GM12873 (cell line): ENCODE results near the gene AGL.

Source experiments
- CTCF ChIP-seq: IDR thresholded peaks from 2 replicates; pipeline ENCODE4 v1.5.1; 2012; ENCODE audit warnings: low read depth, mild to moderate bottlenecking, moderate library complexity, low read length, control low read depth; ENCODE audit not compliant: insufficient read depth; ENCODE audit errors: missing control alignments

AGL gene

GRCh38 chr1:99952522-99952921, 102.4 kb downstream of the AGL start:
- TF ChIP-seq CTCF = no peak

DNA sequence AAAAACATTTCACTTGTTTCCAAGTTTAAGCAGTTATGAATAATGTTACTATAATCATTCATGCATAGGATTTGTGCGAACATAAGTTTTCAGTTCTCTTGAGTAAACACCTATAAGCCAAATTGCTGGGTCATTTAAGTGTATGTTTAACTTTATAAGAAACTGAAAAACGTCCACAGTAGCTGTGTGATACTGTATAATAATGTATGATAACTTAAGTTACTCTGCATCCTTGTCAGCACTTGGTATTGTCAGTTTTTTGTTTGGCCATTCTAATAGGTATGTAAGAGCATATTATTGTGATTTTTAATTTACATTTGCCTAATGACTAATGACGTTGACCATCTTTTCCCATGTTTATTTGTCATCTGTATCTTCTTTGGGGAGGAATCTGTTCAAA, 105.2 kb downstream of the AGL start:
- no peak for TF ChIP-seq CTCF

- no peak for TF ChIP-seq CTCF
These were observed 106.6 kb downstream of the AGL start for GRCh38 chr1:99956755-99957154.

DNA sequence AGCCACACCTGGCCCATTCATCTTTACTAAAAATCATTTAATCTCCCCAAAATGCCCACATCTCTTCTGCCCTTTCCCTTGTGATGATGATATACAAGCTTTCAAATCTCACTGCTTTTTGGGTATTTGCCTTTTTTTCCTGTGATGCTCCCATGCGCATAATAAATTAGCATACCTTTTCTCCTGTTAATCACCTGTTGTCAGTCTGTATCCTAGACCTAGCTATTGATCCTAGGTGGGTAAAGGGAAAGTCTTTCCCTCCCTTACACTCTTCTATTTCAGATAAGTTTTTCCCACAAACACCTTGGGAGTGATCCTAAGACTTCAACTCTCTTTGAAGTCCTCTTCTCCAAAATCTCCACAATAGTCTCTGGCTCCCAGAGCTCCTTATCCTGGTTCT, 107.7 kb downstream of the AGL start:
- no peak for TF ChIP-seq CTCF

GRCh38 chr1:99963041-99963795, 113.1 kb downstream of the AGL start:
- TF ChIP-seq CTCF = no peak

- TF ChIP-seq CTCF = no peak
These were observed 114.6 kb downstream of the AGL start for GRCh38 chr1:99964806-99965205.

DNA sequence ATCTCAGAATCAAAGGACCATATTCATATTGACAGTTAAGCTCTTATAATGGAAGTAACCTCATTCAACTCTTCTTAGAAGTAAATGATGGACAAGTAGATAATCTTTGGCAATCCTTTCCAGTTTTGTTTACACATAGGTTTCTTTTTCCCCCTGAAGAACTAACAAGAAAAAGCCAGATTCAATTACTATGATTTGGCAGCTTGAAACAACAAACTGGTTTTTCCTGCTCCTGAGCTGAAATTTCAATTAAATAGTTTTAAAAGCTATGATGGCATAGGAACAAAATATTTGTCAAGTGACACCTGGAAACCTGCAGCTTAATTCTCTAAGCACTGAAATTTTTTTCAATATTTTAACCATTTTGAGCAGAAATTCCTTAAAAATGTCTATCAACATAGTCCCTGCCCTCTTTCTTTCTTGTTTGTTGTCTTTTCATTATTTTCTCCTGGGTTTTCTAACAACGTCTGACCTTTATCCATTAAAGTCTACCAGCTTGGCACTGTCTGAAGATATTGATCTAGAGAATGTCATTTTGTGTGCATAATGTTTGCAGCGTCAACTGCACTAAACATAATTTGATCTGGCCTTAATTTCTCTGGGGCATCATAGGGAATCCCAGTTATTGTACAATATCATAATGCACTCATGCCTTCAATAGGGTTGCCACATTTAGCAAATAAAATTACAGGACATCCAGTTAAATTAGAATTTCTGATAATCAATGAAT, 115.7 kb downstream of the AGL start:
- TF ChIP-seq CTCF = no peak
